Nephron (organoid): Measurements from ENCODE around the gene TNS3.

Source experiments
- H3K27ac Mint-ChIP-seq, 3 experiments: 2 replicates each; pipeline ENCODE4 v1.8.0; 2020; ENCODE audit warnings: mixed read lengths in 3 of 3, mild to moderate bottlenecking in 2 of 3, moderate library complexity in 1 of 3
- H3K27me3 Mint-ChIP-seq: 2 replicates; pipeline ENCODE4 v1.8.0; 2021; ENCODE audit warnings: low read depth, mild to moderate bottlenecking, moderate library complexity, mixed read lengths
- H3K36me3 Mint-ChIP-seq: 2 replicates; pipeline ENCODE4 v1.8.0; 2020; ENCODE audit warnings: low read depth, mixed read lengths
- H3K4me1 Mint-ChIP-seq: 2 replicates; pipeline ENCODE4 v1.8.0; 2020; ENCODE audit warnings: mixed read lengths
- H3K4me3 Mint-ChIP-seq, 3 experiments: 2 replicates each; pipeline ENCODE4 v1.8.0; 2020; ENCODE audit warnings: mild to moderate bottlenecking in 3 of 3, mixed read lengths in 3 of 3, moderate library complexity in 2 of 3
- H3K9me3 Mint-ChIP-seq: 2 replicates; pipeline ENCODE4 v1.8.0; 2020; ENCODE audit warnings: mixed read lengths
- TF ChIP-seq, protein P1 (sequence below), 3 experiments: fragments of 200-600 bp; sonication (generic); IDR thresholded peaks; one replicate each; pipeline ENCODE4 v1.5.0; 2021; ENCODE audit warnings: antibody characterized with exemption in 3 of 3; ENCODE audit not compliant: unreplicated experiment in 3 of 3

The TNS3 gene

DNA sequence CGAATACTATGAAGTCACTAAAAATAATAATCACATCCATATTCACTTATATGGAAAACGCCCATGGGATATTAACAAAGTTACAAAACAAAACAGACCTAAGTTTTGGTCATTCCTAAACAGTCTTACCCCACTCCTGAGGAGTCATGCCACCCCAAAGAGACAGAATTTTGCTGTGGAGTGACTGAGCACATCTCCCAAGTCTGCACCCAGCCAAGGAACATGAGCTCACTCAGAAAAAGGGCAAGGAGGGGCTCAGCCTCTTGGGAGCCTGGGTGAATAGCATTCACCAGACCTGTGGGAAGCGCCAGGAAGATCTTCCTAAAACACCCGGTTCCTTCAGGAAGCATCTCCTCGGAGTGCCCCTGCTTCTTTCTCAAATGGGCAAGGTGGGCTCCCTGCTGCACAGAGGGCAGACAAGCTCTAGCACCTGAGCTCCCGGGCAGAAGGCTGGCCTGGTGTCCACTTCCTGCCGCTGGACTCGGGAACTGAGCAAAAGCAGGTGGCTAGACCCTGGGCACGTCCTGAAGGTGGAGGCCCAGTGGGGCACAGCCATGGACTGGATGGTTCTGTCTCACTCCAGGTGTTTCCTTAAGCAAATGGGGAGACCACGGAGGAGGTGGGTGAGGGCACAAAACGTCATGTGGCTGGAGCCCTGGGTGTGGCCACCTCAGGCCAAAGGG is 31.0 kb downstream of the TNS3 start:
- Mint-ChIP-seq H3K27ac (peak overlapping the region; percentile 32 to 85 (median 61)), H3K4me3 (no peak overlapping the region), H3K27me3 (no peaks in the 10 kb centered on the region), H3K9me3 (peaks cover 7% of the 10 kb centered on the region), H3K4me1 (peaks cover 30% of the 10 kb centered on the region), H3K36me3 (peaks cover 22% of the 10 kb centered on the region)
- TF ChIP-seq, protein P1, sequence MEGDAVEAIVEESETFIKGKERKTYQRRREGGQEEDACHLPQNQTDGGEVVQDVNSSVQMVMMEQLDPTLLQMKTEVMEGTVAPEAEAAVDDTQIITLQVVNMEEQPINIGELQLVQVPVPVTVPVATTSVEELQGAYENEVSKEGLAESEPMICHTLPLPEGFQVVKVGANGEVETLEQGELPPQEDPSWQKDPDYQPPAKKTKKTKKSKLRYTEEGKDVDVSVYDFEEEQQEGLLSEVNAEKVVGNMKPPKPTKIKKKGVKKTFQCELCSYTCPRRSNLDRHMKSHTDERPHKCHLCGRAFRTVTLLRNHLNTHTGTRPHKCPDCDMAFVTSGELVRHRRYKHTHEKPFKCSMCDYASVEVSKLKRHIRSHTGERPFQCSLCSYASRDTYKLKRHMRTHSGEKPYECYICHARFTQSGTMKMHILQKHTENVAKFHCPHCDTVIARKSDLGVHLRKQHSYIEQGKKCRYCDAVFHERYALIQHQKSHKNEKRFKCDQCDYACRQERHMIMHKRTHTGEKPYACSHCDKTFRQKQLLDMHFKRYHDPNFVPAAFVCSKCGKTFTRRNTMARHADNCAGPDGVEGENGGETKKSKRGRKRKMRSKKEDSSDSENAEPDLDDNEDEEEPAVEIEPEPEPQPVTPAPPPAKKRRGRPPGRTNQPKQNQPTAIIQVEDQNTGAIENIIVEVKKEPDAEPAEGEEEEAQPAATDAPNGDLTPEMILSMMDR (IDR thresholded peaks at IDR 0.05; ENCODE audit: unreplicated experiment in 3 of 3): no peak

DNA sequence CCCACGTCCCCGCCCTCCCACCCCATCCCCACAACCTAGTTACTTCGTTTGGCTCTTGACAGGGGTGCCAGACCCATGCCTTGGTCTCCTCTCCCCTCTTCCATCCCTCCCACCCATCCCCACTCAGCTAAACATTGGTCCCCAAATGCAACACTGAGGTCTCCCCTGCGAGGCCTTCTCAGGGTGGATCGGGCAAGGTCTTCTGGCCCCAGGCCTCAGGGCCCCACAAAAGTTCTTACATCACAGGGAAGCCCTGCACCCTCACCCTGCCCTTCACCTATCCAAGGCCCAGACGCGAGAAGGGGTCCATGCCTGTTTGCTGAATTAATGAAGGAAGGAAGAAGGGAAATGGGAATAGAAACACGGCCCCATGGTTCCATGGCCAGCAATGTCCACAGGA is 32.0 kb downstream of the TNS3 start:
- peaks cover 7% of the 10 kb centered on the region for H3K9me3 Mint-ChIP-seq
- peaks cover 16% of the 10 kb centered on the region for H3K36me3 Mint-ChIP-seq
- H3K27ac Mint-ChIP-seq: peak overlapping the region in 1 of 3 experiments; percentile 61
- peaks cover 28% of the 10 kb centered on the region for H3K4me1 Mint-ChIP-seq
- H3K27me3 Mint-ChIP-seq: no peaks in the 10 kb centered on the region
- TF ChIP-seq, protein P1 (IDR thresholded peaks at IDR 0.05; ENCODE audit: unreplicated experiment in 3 of 3): no peak
- no peak overlapping the region for H3K4me3 Mint-ChIP-seq

DNA sequence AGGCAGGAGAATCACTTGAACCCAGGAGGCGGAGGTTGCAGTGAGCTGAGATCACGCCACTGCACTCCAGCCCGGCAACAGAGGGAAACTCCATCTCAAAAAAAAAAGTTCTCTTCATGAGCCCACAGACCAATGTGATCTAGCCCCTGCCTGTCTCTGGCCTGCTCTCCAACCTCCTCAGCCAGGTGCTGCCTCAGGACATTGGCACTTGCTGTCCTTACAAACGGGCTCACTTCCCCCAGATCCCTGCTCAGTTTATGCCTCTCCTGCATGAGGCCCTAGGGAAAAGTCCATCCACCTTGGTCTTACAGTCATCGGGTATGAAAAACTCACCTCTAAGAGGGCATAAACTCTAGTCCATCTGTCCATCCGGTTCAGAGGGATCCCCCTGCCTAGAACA is 32.5 kb downstream of the TNS3 start:
- peaks cover 14% of the 10 kb centered on the region for H3K36me3 Mint-ChIP-seq
- H3K4me1 Mint-ChIP-seq: peaks cover 28% of the 10 kb centered on the region
- H3K27me3 Mint-ChIP-seq: no peaks in the 10 kb centered on the region
- TF ChIP-seq, protein P1 (IDR thresholded peaks at IDR 0.05; ENCODE audit: unreplicated experiment in 3 of 3): no peak
- no peak overlapping the region for H3K27ac Mint-ChIP-seq
- H3K4me3 Mint-ChIP-seq: no peak overlapping the region
- H3K9me3 Mint-ChIP-seq: peaks cover 7% of the 10 kb centered on the region

DNA sequence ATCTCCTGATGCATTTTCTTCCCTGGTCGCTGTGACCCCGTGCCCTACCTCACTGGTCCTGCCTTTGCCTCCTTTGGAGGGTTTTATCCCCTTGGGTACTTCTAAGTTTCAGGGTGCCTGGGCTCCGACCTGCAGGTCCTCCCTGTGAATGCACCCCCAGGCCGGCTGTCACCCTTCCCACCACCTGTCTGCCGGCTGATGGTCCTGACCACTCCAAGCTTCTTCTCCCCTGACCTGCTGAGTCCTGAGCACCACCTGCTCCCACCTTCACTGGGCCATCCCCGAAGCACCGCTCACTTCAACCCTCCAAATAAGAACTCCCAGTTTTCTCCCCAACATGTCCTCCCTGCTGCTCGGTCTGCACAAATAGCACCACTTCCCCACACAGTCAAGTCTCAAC is 33.4 kb downstream of the TNS3 start:
- Mint-ChIP-seq H3K36me3 (peaks cover 10% of the 10 kb centered on the region), H3K9me3 (peaks cover 7% of the 10 kb centered on the region), H3K4me3 (no peak overlapping the region), H3K27ac (peak overlapping the region in 1 of 3 experiments; percentile 73), H3K4me1 (peaks cover 28% of the 10 kb centered on the region), H3K27me3 (no peaks in the 10 kb centered on the region)
- TF ChIP-seq, protein P1 (IDR thresholded peaks at IDR 0.05; ENCODE audit: unreplicated experiment in 3 of 3): no peak

DNA sequence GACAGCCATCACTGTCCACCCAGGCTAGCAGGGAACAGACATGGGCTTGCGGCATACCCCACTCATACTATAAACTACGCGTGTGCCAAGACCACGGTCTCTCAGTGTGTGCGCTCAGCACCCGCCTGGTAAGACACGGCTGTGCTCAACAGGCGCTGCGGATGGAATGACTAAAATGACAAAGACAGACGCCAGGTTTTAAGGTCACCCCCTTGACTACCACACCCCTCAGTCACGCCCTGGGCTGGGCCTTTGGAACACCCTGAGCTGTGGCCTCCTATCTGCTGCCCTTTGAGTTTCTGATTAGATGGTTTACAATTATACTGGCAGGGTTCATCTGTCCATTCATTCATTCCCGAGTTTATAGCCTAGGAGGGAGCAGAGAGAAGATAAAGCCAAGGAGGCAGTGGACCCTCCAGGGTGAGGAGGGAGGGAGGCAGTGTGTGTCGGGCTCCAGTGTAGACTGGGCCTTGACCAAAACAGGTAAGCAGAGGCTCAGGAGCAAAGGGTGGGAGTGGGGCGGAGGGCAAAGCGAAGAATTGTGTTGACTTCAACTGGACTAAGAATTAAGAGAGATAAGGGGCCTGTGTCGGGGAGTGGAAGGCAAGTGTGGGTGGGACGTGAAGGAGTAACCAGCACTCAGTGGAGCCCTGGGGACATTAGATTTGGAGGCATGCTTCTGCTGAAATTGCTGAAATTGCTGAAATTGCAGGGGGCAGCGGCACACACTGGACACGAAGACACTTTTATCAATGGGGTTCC is 35.0 kb downstream of the TNS3 start:
- peaks cover 18% of the 10 kb centered on the region for H3K4me1 Mint-ChIP-seq
- no peaks in the 10 kb centered on the region for H3K9me3 Mint-ChIP-seq
- H3K36me3 Mint-ChIP-seq: peaks cover 4% of the 10 kb centered on the region
- peak overlapping the region in 1 of 3 experiments; percentile 18 for H3K27ac Mint-ChIP-seq
- TF ChIP-seq, protein P1 (IDR thresholded peaks at IDR 0.05; ENCODE audit: unreplicated experiment in 3 of 3): no peak
- no peak overlapping the region for H3K4me3 Mint-ChIP-seq
- no peaks in the 10 kb centered on the region for H3K27me3 Mint-ChIP-seq
